K562 (cell line): ENCODE data around the gene PCSK6. TPM values are rescaled to one million over a fixed set of nuclear protein-coding genes. Genes with fewer than 3 reads are reported as not detected.

Experiments
- ATAC-seq: fragments of 200-7000 bp; cut with Tn5 transposase; 3 replicates; pipeline ENCODE4 v1.9.1; 2020; ENCODE audit warnings: moderate library complexity
- BruUV-seq: library from RNA; stranded (reverse); fragments of 400-500 nt; replicated peaks from 2 replicates; lab custom pipeline; 2021; lab: Mats Ljungman, UMichigan
- CTCF ChIA-PET: fragments of 300-600 bp; formaldehyde crosslinking; extraction: SDS; loops from one replicate; lab custom pipeline; 2021; ENCODE audit warnings: low intra/inter-chr PET ratio; lab: Yijun Ruan, JAX
- POLR2A ChIA-PET: fragments of 300-600, 350-650 bp; sonication (Branson Sonifier 250); formaldehyde crosslinking; extraction: SDS; loops from one replicate; lab custom pipeline; 2021; ENCODE audit warnings: antibody characterized with exemption, inconsistent platforms; lab: Yijun Ruan, JAX
- DNase-seq, 4 experiments: peaks; one replicate each; pipeline versions ENCODE4 v3.0.0 to v3.0.0-alpha.2; 2011 to 2018; ENCODE audit warnings: low spot score in 3 of 4, mixed read lengths in 3 of 4; ENCODE audit errors: extremely low read depth in 1 of 4
- FAIRE-seq: peaks from 2 replicates; lab custom pipeline; 2011; peaks lifted over from hg19 to GRCh38; lab: Jason Lieb, UNC
- H2AFZ ChIP-seq: 2 replicates; pipeline ENCODE4 v1.6.0; 2011; ENCODE audit warnings: low read depth, low read length, control low read depth, inconsistent platforms
- H3K27ac ChIP-seq: fragments of 200-600 bp; 3 replicates; pipeline ENCODE4 v1.8.0; 2011; ENCODE audit warnings: low read depth, mild to moderate bottlenecking, control low read depth, inconsistent platforms, low read length, moderate library complexity, mixed read lengths; ENCODE audit errors: extremely low read depth
- H3K27me3 ChIP-seq, 2 experiments: fragments of 300-600 bp in 1 of 2; 2 replicates in 1 of 2; 3 replicates in 1 of 2; pipeline versions ENCODE4 v1.6.0 to v1.8.0; 2011; ENCODE audit warnings: inconsistent platforms in 2 of 2, low read length in 2 of 2, mild to moderate bottlenecking in 1 of 2, mixed read lengths in 1 of 2, moderate library complexity in 1 of 2; ENCODE audit not compliant: control insufficient read depth in 2 of 2, insufficient read depth in 2 of 2
- H3K36me3 ChIP-seq: fragments of 300-600 bp; 3 replicates; pipeline ENCODE4 v1.8.0; 2011; ENCODE audit warnings: mild to moderate bottlenecking, low read length, inconsistent platforms; ENCODE audit not compliant: control insufficient read depth, insufficient read depth
- H3K4me1 ChIP-seq, 2 experiments: fragments of 200-600 bp in 1 of 2; replicated peaks in 1 of 2; 2 replicates in 1 of 2; 3 replicates in 1 of 2; pipeline versions ENCODE4 v1.5.1 to v1.8.0; 2011; ENCODE audit warnings: inconsistent platforms in 2 of 2, low read length in 2 of 2, mild to moderate bottlenecking in 1 of 2, mixed read lengths in 1 of 2, moderate library complexity in 1 of 2; ENCODE audit not compliant: control insufficient read depth in 2 of 2, insufficient read depth in 2 of 2
- H3K4me2 ChIP-seq: 2 replicates; pipeline ENCODE4 v1.6.1; 2011; ENCODE audit warnings: low read length, control low read depth, inconsistent platforms, mixed read lengths; ENCODE audit not compliant: insufficient read depth
- H3K4me3 ChIP-seq: fragments of 200-600 bp; sonication (generic), shearing (Covaris generic); 2 replicates; pipeline ENCODE4 v1.5.1; 2016; ENCODE audit warnings: control low read depth, inconsistent platforms
- H3K79me2 ChIP-seq: fragments of 200-600 bp; 3 replicates; pipeline ENCODE4 v1.8.0; 2011; ENCODE audit warnings: low read length, inconsistent platforms; ENCODE audit not compliant: control insufficient read depth, insufficient read depth
- H3K9ac ChIP-seq, 2 experiments: 2 replicates each; pipeline versions ENCODE4 v1.6.0 to v1.6.1; 2011; ENCODE audit warnings: low read depth in 2 of 2, low read length in 2 of 2, control low read depth in 1 of 2, inconsistent platforms in 1 of 2, mild to moderate bottlenecking in 1 of 2, mixed read lengths in 1 of 2; ENCODE audit not compliant: insufficient read depth in 1 of 2
- H3K9me1 ChIP-seq: one replicate; pipeline ENCODE4 v1.6.0; 2011; ENCODE audit warnings: inconsistent platforms, mild to moderate bottlenecking, low read length, moderate library complexity; ENCODE audit not compliant: control insufficient read depth, insufficient read depth
- H3K9me3 ChIP-seq: replicated peaks from 2 replicates; pipeline ENCODE4 v1.5.1; 2011; ENCODE audit warnings: low read depth, low read length, inconsistent platforms; ENCODE audit not compliant: control insufficient read depth, insufficient read depth
- H4K20me1 ChIP-seq: replicated peaks from 2 replicates; pipeline ENCODE4 v1.6.1; 2011; ENCODE audit warnings: low read length, inconsistent platforms, mixed read lengths; ENCODE audit not compliant: control insufficient read depth, insufficient read depth
- DDX20 ChIP-seq: fragments of 450-650 bp; IDR thresholded peaks from 2 replicates; pipeline ENCODE4 v1.6.1; 2016; ENCODE audit warnings: missing genetic modification characterization, low read depth, mild to moderate bottlenecking, missing compliant biosample characterization, moderate library complexity
- ELF4 ChIP-seq: fragments of 450-650 bp; formaldehyde crosslinking; IDR thresholded peaks from 2 replicates; pipeline ENCODE4 v1.4.0; 2022; ENCODE audit warnings: missing genetic modification characterization
- ESRRA ChIP-seq: fragments of 450-650 bp; IDR thresholded peaks from 2 replicates; pipeline ENCODE4 v1.6.1; 2014; ENCODE audit warnings: low read depth, mild to moderate bottlenecking, moderate library complexity, borderline replicate concordance
- NCOA6 ChIP-seq: fragments of 450-650 bp; IDR thresholded peaks from 2 replicates; pipeline ENCODE4 v1.6.1; 2017; ENCODE audit warnings: mild to moderate bottlenecking
- RB1 ChIP-seq: fragments of 450-650 bp; IDR thresholded peaks from 2 replicates; pipeline ENCODE4 v1.6.1; 2017; ENCODE audit warnings: low read depth, mild to moderate bottlenecking
- RCOR1 ChIP-seq, 2 experiments: IDR thresholded peaks; 2 replicates each; pipeline ENCODE4 v1.6.1; 2012; ENCODE audit warnings: low read depth in 2 of 2, low read length in 2 of 2, borderline replicate concordance in 1 of 2, improper control_type of control experiment in 1 of 2
- SMAD3 ChIP-seq: fragments of 450-650 bp; formaldehyde crosslinking; conservative IDR thresholded peaks from 2 replicates; pipeline ENCODE4 v1.4.0; 2020; ENCODE audit warnings: mild to moderate bottlenecking
- TCF3 ChIP-seq: sonication (generic); formaldehyde crosslinking; IDR thresholded peaks from 2 replicates; pipeline ENCODE4 v1.4.0; 2020; ENCODE audit warnings: mild to moderate bottlenecking, missing genetic modification reagents
- ZEB2 ChIP-seq: fragments of 450-650 bp; IDR thresholded peaks from 2 replicates; pipeline ENCODE4 v1.6.1; 2016
- ZNF274 ChIP-seq: IDR thresholded peaks from 2 replicates; pipeline ENCODE4 v1.6.1; 2011; ENCODE audit warnings: low read depth, mild to moderate bottlenecking, low read length, moderate library complexity, borderline replicate concordance
- ZNF77 ChIP-seq: fragments of 250-450 bp; sonication (Bioruptor Pico); IDR thresholded peaks from 2 replicates; pipeline ENCODE4 v1.5.0; 2020
- WGBS: fragments of 100-300 bp; shearing (Covaris generic); methylation state at CpG from one replicate; pipeline ENCODE4 v1.1.6; 2016; ENCODE audit warnings: low coverage, mixed read lengths; ENCODE audit not compliant: insufficient coverage; ENCODE audit errors: missing lambda C conversion rate; 5-methylcytosine and 5-hydroxymethylcytosine counted together
- in situ Hi-C: fragments of 300-500 bp; cut with MboI; formaldehyde crosslinking; loops from 4 replicates; pipeline ENCODE4 v1.15.0; 2018; ENCODE audit warnings: inconsistent platforms, mixed read lengths
- intact Hi-C: fragments of 100-400 bp; cut with micrococcal nuclease; formaldehyde crosslinking; loops from 2 replicates; pipeline ENCODE4 v1.14.2; 2022
- polyA plus RNA-seq, 8 experiments: library from polyadenylated mRNA; depleted of rRNA in 4 of 8; stranded (reverse) in 5 of 8; unstranded in 3 of 8; fragments of >200 nt; fragmentation: Nextera tagmentation in 2 of 8; fragmentation: Illumina TruSeq in 1 of 8; extraction: Ambion mirVana in 2 of 8; extraction: Trizol in 1 of 8; gene quantifications; 2 replicates each; pipeline versions ENCODE4 v1.2.1 to v1.2.3, GENCODE V29; 2011 to 2014; ENCODE audit warnings: inconsistent platforms in 1 of 8, missing spikeins in 1 of 8
- total RNA-seq, 7 experiments: library from RNA; depleted of rRNA in 6 of 7; stranded (reverse); fragments of >200 nt in 6 of 7; fragmentation: Illumina TruSeq in 2 of 7; extraction: Trizol in 2 of 7; gene quantifications; 2 replicates each; pipeline versions ENCODE4 v1.2.1 to v1.2.3, GENCODE V29; 2011 to 2021; ENCODE audit warnings: low replicate concordance in 1 of 7
- TF ChIP-seq, protein P1 (sequence below): fragments of 450-650 bp; IDR thresholded peaks from 2 replicates; pipeline ENCODE4 v1.6.1; 2018; ENCODE audit not compliant: partially characterized antibody
- TF ChIP-seq, protein P2 (sequence below): fragments of 200-800 bp; sonication (Bioruptor generic); IDR thresholded peaks from 2 replicates; pipeline ENCODE4 v1.6.1; 2017; ENCODE audit warnings: missing genetic modification characterization, missing compliant biosample characterization
- TF ChIP-seq, protein P3 (sequence below), 2 experiments: fragments of 250-450 bp in 1 of 2; fragments of 450-650 bp in 1 of 2; sonication (Bioruptor Pico) in 1 of 2; IDR thresholded peaks; 2 replicates each; pipeline versions ENCODE4 v1.6.1 to v1.8.0; 2016 to 2021; ENCODE audit warnings: mild to moderate bottlenecking in 2 of 2, moderate library complexity in 2 of 2, missing compliant biosample characterization in 1 of 2, missing genetic modification characterization in 1 of 2
- TF ChIP-seq, protein P4 (sequence below): sonication (generic); formaldehyde crosslinking; IDR thresholded peaks from 2 replicates; pipeline ENCODE4 v1.8.0; 2022; ENCODE audit warnings: missing genetic modification reagents, mild to moderate bottlenecking, moderate library complexity, borderline replicate concordance

PCSK6 gene
- total and polyA plus RNA-seq, 9 of the 15 experiments (the other 6 are each of a cell fraction or from before 2014, with no cell fraction given): 2.2 to 32.6 (median 14.5) TPM

DNA sequence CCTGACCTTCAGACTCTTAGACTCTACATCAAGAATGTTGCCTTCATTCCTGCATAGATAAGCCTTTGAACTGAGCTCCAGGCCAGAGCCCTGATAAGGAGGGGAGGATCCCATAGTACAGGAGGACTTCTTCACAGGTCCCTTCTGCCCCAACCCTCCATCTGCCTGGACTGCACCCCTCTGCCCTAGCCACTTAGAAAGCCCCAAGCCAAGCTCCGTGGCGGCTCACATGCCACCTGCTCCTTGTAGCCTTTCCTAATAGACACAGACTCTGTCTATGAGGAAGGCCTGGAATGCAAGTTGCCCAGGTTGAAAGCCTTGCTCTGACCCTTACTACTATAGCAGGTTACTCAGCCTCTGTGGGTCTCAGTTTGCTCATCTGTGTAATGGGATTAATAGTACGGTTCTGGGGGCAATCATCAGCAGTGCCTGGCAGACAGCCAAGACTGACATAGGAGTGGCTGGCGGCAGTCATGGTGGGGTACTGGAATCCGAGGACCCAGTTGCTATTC is 11.6 kb downstream of the PCSK6 start:
- CTCF ChIA-PET: no interaction called here
- BruUV-seq: no TSS peak
- TF ChIP-seq ZNF274: no peak
- TF ChIP-seq RCOR1 (IDR thresholded peaks at IDR 0.05; ENCODE audit: borderline replicate concordance in 1 of 2, low read depth in 2 of 2, low read length in 2 of 2): peak in 1 of 2 experiments; percentile 59; a peak in 1 of 4 replicates
- no peak for TF ChIP-seq NCOA6
- no peak for TF ChIP-seq DDX20 (tag)
- TF ChIP-seq ELF4 (CRISPR knock-in tag): no peak
- no peak for TF ChIP-seq SMAD3 (CRISPR knock-in tag)
- peak; percentile 54 for TF ChIP-seq TCF3
- TF ChIP-seq, protein P1, sequence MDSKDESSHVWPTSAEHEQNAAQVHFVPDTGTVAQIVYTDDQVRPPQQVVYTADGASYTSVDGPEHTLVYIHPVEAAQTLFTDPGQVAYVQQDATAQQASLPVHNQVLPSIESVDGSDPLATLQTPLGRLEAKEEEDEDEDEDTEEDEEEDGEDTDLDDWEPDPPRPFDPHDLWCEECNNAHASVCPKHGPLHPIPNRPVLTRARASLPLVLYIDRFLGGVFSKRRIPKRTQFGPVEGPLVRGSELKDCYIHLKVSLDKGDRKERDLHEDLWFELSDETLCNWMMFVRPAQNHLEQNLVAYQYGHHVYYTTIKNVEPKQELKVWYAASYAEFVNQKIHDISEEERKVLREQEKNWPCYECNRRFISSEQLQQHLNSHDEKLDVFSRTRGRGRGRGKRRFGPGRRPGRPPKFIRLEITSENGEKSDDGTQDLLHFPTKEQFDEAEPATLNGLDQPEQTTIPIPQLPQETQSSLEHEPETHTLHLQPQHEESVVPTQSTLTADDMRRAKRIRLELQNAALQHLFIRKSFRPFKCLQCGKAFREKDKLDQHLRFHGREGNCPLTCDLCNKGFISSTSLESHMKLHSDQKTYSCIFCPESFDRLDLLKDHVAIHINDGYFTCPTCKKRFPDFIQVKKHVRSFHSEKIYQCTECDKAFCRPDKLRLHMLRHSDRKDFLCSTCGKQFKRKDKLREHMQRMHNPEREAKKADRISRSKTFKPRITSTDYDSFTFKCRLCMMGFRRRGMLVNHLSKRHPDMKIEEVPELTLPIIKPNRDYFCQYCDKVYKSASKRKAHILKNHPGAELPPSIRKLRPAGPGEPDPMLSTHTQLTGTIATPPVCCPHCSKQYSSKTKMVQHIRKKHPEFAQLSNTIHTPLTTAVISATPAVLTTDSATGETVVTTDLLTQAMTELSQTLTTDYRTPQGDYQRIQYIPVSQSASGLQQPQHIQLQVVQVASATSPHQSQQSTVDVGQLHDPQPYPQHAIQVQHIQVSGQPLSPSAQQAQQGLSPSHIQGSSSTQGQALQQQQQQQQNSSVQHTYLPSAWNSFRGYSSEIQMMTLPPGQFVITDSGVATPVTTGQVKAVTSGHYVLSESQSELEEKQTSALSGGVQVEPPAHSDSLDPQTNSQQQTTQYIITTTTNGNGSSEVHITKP: peak; percentile 96
- no peak for TF ChIP-seq ZEB2
- TF ChIP-seq, protein P2, sequence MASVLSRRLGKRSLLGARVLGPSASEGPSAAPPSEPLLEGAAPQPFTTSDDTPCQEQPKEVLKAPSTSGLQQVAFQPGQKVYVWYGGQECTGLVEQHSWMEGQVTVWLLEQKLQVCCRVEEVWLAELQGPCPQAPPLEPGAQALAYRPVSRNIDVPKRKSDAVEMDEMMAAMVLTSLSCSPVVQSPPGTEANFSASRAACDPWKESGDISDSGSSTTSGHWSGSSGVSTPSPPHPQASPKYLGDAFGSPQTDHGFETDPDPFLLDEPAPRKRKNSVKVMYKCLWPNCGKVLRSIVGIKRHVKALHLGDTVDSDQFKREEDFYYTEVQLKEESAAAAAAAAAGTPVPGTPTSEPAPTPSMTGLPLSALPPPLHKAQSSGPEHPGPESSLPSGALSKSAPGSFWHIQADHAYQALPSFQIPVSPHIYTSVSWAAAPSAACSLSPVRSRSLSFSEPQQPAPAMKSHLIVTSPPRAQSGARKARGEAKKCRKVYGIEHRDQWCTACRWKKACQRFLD (CRISPR knock-in tag): no peak
- TF ChIP-seq ZNF77 (CRISPR knock-in tag): no peak
- TF ChIP-seq, protein P3, sequence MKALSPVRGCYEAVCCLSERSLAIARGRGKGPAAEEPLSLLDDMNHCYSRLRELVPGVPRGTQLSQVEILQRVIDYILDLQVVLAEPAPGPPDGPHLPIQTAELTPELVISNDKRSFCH (CRISPR knock-in tag; IDR thresholded peaks at IDR 0.05): no peak
- TF ChIP-seq, protein P3 (tag; IDR thresholded peaks at IDR 0.05): no peak
- 0 out of 2 replicates have a peak, but pooled peaks have one; percentile 25 for TF ChIP-seq ESRRA
- TF ChIP-seq RB1: no peak
- TF ChIP-seq, protein P4, sequence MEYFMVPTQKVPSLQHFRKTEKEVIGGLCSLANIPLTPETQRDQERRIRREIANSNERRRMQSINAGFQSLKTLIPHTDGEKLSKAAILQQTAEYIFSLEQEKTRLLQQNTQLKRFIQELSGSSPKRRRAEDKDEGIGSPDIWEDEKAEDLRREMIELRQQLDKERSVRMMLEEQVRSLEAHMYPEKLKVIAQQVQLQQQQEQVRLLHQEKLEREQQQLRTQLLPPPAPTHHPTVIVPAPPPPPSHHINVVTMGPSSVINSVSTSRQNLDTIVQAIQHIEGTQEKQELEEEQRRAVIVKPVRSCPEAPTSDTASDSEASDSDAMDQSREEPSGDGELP (CRISPR knock-in tag): no peak

More for the DNA sequence above, 11.6 kb downstream of the PCSK6 start:
- DNase-seq (peak; percentile 52 to 77 (median 62)), ATAC-seq (peak; percentile 76), FAIRE-seq (peak; percentile 93)
- no peak overlapping the region for H3K4me3 ChIP-seq
- peak overlapping the region; percentile 62 for H3K4me2 ChIP-seq
- H3K9me3 ChIP-seq: no peaks in the 10 kb centered on the region
- peaks cover 19% of the 10 kb centered on the region; the same call in 1 of the 2 replicates for H4K20me1 ChIP-seq
- peaks cover 20% of the 10 kb centered on the region; the same call in 2 of the 3 replicates for H3K79me2 ChIP-seq
- H2AFZ ChIP-seq: no peak overlapping the region
- POLR2A ChIA-PET: interaction anchor here (0.9 to 1.9 kb wide), 3 partner anchors 9 to 162 kb away, joined by 5 to 9 read pairs (median 5); no protein-coding TSS in a partner anchor
- peaks cover 0 to 23% of the 10 kb centered on the region in 2 experiments; a peak in 1 of 5 replicates for H3K27me3 ChIP-seq
- no peaks in the 10 kb centered on the region for H3K9me1 ChIP-seq
- intact Hi-C loops (no loop called here), in situ Hi-C loops (no loop called here)
- H3K4me1 ChIP-seq: peaks cover 16 to 36% of the 10 kb centered on the region in 2 experiments; a peak in 4 of 5 replicates
- WGBS: 22% methylated on average over 5 of the region's 5 CpGs
- H3K36me3 ChIP-seq: peaks cover 11% of the 10 kb centered on the region
- H3K9ac ChIP-seq: peak overlapping the region in 1 of 2 experiments; percentile 64; a peak in 1 of 4 replicates
- H3K27ac ChIP-seq: no peak overlapping the region; the same call in 2 of the 3 replicates
